ENCODE results near the gene BRD3.

BRD3 gene

DNA sequence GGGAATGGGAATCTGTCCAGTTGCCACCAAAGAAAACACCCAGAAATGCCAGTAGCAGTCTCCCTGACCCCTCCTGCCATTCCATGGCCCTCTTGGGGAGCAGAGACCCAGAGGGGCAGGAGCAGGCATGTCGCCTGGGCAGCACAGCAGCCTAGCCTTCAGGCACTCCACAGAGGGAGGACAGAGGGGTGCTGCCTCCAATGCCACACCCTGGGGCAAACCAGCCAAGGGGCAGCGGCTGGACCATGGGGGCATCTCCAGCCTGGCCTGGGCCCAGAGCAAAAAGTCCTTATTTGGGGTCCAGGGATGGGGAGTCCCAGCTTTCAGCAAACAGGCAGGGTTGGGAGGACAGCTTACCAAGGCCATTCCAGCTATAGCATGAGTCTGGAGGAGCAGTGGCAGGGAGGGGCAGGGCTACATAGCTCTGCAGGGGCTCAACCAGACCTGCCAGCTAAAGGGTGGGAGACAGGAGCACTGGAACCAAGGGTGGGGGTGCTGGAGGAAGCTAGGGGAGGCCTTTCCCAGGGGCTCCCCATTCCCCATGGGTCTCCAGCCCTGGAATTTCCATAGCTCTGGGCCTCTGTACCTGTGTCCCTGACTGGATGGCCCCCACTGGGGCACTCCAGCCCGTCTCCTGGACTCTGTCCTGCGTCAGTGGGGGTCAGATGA is 6.7 kb downstream of the BRD3 start:
- H3K4me3 ChIP-seq (ENCODE audit: low read length), result no peak overlapping the region
- DNase-seq (ENCODE audit: low read depth), result no peak
- TF ChIP-seq CTCF (conservative IDR thresholded peaks at IDR 0.05; ENCODE audit: low read length), result no peak

DNA sequence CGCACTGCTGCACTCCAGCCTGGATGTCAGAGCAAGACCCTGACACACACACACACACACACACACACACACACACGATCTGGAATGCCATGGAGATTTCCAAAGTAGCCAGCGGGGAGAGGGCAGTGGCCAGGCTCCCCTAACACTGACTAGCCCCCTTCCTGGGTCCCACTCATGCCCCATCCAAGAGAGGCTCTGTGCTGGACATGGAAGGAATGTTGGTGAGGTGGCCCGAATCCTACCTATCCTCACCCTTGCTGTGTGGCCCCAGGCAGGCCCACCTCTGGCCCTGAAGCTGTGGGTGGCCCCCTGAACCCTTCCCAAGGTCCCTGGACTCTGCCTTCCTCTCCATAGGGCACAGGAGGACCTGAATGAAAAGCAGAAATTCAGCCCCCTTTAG is 7.3 kb downstream of the BRD3 start:
- DNase-seq (ENCODE audit: low read depth), result peak; percentile 9
- no peak for TF ChIP-seq CTCF (conservative IDR thresholded peaks at IDR 0.05; ENCODE audit: low read length)
- H3K4me3 ChIP-seq (ENCODE audit: low read length), result no peak overlapping the region

GRCh38 chr9:134059661-134060395 is 8.0 kb downstream of the BRD3 start:
- no peak overlapping the region for H3K4me3 ChIP-seq (ENCODE audit: low read length)
- DNase-seq (ENCODE audit: low read depth), result no peak
- TF ChIP-seq CTCF (conservative IDR thresholded peaks at IDR 0.05; ENCODE audit: low read length), result no peak

GRCh38 chr9:134059188-134059641 is 8.6 kb downstream of the BRD3 start:
- no peak overlapping the region for H3K4me3 ChIP-seq (ENCODE audit: low read length)
- no peak for DNase-seq (ENCODE audit: low read depth)
- TF ChIP-seq CTCF (conservative IDR thresholded peaks at IDR 0.05; ENCODE audit: low read length), result no peak

DNA sequence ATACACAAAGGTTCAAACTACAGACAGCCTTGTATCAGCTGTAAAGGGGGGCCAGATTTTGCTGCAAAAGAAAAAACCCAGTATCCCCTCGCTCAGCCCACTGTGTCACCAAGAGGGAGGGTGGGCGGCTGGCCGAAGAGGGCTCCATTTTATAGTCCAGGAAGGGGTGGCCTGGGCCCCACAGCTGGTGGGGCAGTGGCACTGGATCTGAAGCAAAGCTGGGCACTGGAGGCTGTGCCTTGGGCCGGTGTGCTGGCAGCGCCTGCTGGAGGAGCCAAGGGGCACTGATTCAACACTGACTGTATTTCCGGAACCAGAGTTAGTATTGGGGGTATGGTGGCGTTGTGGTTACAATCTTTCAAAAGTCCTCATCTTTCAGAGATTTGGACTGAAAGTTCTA is 9.1 kb downstream of the BRD3 start:
- H3K4me3 ChIP-seq (ENCODE audit: low read length), result no peak overlapping the region
- peak; percentile 24 for DNase-seq (ENCODE audit: low read depth)
- TF ChIP-seq CTCF (conservative IDR thresholded peaks at IDR 0.05; ENCODE audit: low read length), result peak; percentile 15

DNA sequence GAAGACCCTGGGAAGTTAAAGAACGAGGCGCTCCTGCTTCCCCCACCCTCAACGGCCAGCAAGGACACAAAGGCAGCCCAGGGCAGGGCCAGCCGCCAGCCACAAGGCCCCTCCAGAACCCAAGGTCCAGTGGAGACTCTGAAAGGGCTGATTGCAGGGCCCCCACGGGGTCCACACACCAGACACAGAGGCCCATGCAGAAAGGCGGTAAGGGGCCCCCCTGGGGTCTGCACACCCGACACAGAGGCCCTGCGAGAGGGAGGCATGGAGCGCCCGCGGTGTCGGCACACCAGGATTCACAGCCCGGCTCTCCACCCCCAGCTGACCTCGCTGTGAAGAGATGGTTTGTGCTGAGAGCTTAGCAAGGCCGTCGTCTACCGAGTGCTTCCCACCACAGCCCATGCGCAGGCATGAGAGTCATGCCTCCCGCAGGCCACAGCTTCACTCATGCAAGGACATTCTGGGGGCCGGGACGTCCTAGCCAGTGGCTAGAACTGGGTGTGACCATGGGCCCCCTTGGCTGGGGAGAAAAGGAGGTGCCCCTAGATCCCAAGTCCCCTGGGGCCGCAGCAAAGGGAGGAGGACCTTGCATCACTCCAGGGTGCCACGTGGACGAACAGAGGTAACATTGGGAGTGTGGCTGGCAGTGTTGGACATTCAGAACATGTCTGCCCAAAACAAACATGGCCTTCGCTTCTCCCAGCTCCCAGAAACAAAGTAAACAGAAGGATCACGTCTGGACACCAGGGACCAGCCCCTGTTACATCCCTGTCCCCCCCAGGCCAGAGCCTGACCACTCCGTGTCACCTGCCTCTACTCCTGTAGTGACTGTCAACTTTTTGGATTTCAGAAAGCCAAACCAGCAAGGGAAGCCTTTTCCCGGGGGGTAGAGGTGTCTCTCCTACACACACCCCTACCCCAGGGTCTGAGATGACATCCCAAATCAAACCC is 9.8 kb downstream of the BRD3 start:
- TF ChIP-seq CTCF (conservative IDR thresholded peaks at IDR 0.05; ENCODE audit: low read length), result no peak
- DNase-seq (ENCODE audit: low read depth), result no peak
- no peak overlapping the region for H3K4me3 ChIP-seq (ENCODE audit: low read length)

Data from AG10803 (cell line).